HG03442 (cell line): ENCODE measurements around the gene KTN1.

Experiments used
- ATAC-seq: cut with Tn5 transposase; IDR thresholded peaks from one replicate; pipeline ENCODE4 v1.9.1; 2021; ENCODE audit warnings: mild to moderate bottlenecking, moderate library complexity; ENCODE audit not compliant: unreplicated experiment

Gene KTN1

GRCh38 chr14:55579724-55580469 lies at the start of gene KTN1:
TSS of gene KTN1 (plus strand) at chr14:55580207. CDS start at chr14:55612049, 31,842 bp downstream.
- ATAC-seq: peak; percentile 84

- ATAC-seq: no peak
Measured at GRCh38 chr14:55530464-55530863, 49.5 kb upstream of the KTN1 start.

GRCh38 chr14:55532645-55533344 lies 47.2 kb upstream of the KTN1 start:
- no peak for ATAC-seq

- no peak for ATAC-seq
Measured at GRCh38 chr14:55533960-55534359, 46.0 kb upstream of the KTN1 start.

- ATAC-seq: no peak
Measured at GRCh38 chr14:55535516-55536203, 44.3 kb upstream of the KTN1 start.

GRCh38 chr14:55536204-55536708 lies 43.8 kb upstream of the KTN1 start:
- no peak for ATAC-seq

GRCh38 chr14:55537782-55538181 lies 42.2 kb upstream of the KTN1 start:
- ATAC-seq: no peak

- no peak for ATAC-seq
Measured at GRCh38 chr14:55539975-55540374, 40.0 kb upstream of the KTN1 start.

- ATAC-seq: no peak
Measured at GRCh38 chr14:55540847-55541773, 38.9 kb upstream of the KTN1 start.

- no peak for ATAC-seq
Measured at GRCh38 chr14:55545779-55546178, 34.2 kb upstream of the KTN1 start.

- ATAC-seq: no peak
Measured at GRCh38 chr14:55546212-55546874, 33.7 kb upstream of the KTN1 start.

GRCh38 chr14:55547650-55548315 lies 32.2 kb upstream of the KTN1 start:
- ATAC-seq: no peak

- ATAC-seq: no peak
Measured at GRCh38 chr14:55553791-55554190, 26.2 kb upstream of the KTN1 start.

GRCh38 chr14:55556929-55557623 lies 22.9 kb upstream of the KTN1 start:
- ATAC-seq: no peak

GRCh38 chr14:55562135-55562534 lies 17.9 kb upstream of the KTN1 start:
- ATAC-seq: no peak

GRCh38 chr14:55568618-55569017 lies 11.4 kb upstream of the KTN1 start:
- no peak for ATAC-seq

- ATAC-seq: no peak
Measured at GRCh38 chr14:55571125-55571889, 8.7 kb upstream of the KTN1 start.

GRCh38 chr14:55572578-55572977 lies 7.4 kb upstream of the KTN1 start:
- no peak for ATAC-seq
